OCI-LY1 (cell line): Measurements from ENCODE around the gene KCNC4.

ENCODE experiments used
- H2AFZ ChIP-seq: fragments of 200-600 bp; sonication (generic), shearing (Covaris generic); 2 replicates; pipeline ENCODE4 v1.6.0; 2014; ENCODE audit warnings: antibody characterized with exemption, mild to moderate bottlenecking, low read length
- H3F3A ChIP-seq: fragments of 200-600 bp; sonication (generic), shearing (Covaris generic); 2 replicates; pipeline ENCODE4 v1.6.0; 2014; ENCODE audit warnings: mild to moderate bottlenecking, antibody characterized with exemption, low read length, moderate library complexity; ENCODE audit not compliant: insufficient read depth
- H3K27ac ChIP-seq: fragments of 200-600 bp; sonication (generic); 2 replicates; pipeline ENCODE4 v1.5.1; 2014; ENCODE audit warnings: low read length, mixed run types, mild to moderate bottlenecking, low read depth; ENCODE audit not compliant: poor library complexity, severe bottlenecking
- H3K27me3 ChIP-seq: fragments of 200-600 bp; sonication (generic); 2 replicates; pipeline ENCODE4 v1.6.0; 2014; ENCODE audit warnings: antibody characterized with exemption, mild to moderate bottlenecking, low read length, moderate library complexity; ENCODE audit not compliant: insufficient read depth
- H3K36me3 ChIP-seq: fragments of 200-600 bp; sonication (generic); 2 replicates; pipeline ENCODE4 v1.6.1; 2014; ENCODE audit warnings: mild to moderate bottlenecking, antibody characterized with exemption, low read length, moderate library complexity, mixed read lengths; ENCODE audit not compliant: insufficient read depth
- H3K4me1 ChIP-seq: fragments of 200-600 bp; sonication (generic); 2 replicates; pipeline ENCODE4 v1.5.1; 2014; ENCODE audit warnings: mild to moderate bottlenecking, low read length, moderate library complexity; ENCODE audit not compliant: insufficient read depth, severe bottlenecking
- H3K4me2 ChIP-seq: fragments of 200-600 bp; sonication (generic), shearing (Covaris generic); 2 replicates; pipeline ENCODE4 v1.6.1; 2014; ENCODE audit warnings: low read length
- H3K4me3 ChIP-seq: fragments of 200-600 bp; sonication (generic); 2 replicates; pipeline ENCODE4 v1.5.1; 2014; ENCODE audit warnings: low read length, low read depth, mild to moderate bottlenecking, mixed read lengths; ENCODE audit not compliant: poor library complexity, severe bottlenecking
- H3K79me2 ChIP-seq: fragments of 200-600 bp; shearing (Covaris generic); 2 replicates; pipeline ENCODE4 v1.6.1; 2016; ENCODE audit warnings: mixed run types, low read length, mixed read lengths; ENCODE audit not compliant: insufficient read depth
- H3K9ac ChIP-seq: fragments of 200-600 bp; sonication (generic), shearing (Covaris generic); 2 replicates; pipeline ENCODE4 v1.6.1; 2014; ENCODE audit warnings: mild to moderate bottlenecking, low read length, mixed read lengths
- H3K9me2 ChIP-seq: fragments of 200-600 bp; sonication (generic), shearing (Covaris generic); 2 replicates; pipeline ENCODE4 v1.6.1; 2014; ENCODE audit warnings: low read depth, mild to moderate bottlenecking, low read length, mixed read lengths
- H3K9me3 ChIP-seq: fragments of 200-600 bp; shearing (Covaris generic); 2 replicates; pipeline ENCODE4 v1.6.1; 2014; ENCODE audit warnings: low read length, mixed read lengths
- H4K20me1 ChIP-seq: fragments of 200-600 bp; sonication (generic), shearing (Covaris generic); 2 replicates; pipeline ENCODE4 v1.6.0; 2016; ENCODE audit warnings: mild to moderate bottlenecking, low read length; ENCODE audit not compliant: insufficient read depth
- EZH2 ChIP-seq: fragments of 200-600 bp; sonication (generic), shearing (Covaris generic); IDR thresholded peaks from 2 replicates; pipeline ENCODE4 v1.8.0; 2017; ENCODE audit warnings: borderline replicate concordance, mixed run types, mild to moderate bottlenecking, antibody characterized with exemption, low read length, moderate library complexity, mixed read lengths
- TF ChIP-seq, protein P1 (sequence below): fragments of 200-600 bp; sonication (generic), shearing (Covaris generic); IDR thresholded peaks from 2 replicates; pipeline ENCODE4 v1.5.1; 2017; ENCODE audit warnings: mild to moderate bottlenecking, antibody characterized with exemption, low read length, moderate library complexity, mixed read lengths

The KCNC4 gene

DNA sequence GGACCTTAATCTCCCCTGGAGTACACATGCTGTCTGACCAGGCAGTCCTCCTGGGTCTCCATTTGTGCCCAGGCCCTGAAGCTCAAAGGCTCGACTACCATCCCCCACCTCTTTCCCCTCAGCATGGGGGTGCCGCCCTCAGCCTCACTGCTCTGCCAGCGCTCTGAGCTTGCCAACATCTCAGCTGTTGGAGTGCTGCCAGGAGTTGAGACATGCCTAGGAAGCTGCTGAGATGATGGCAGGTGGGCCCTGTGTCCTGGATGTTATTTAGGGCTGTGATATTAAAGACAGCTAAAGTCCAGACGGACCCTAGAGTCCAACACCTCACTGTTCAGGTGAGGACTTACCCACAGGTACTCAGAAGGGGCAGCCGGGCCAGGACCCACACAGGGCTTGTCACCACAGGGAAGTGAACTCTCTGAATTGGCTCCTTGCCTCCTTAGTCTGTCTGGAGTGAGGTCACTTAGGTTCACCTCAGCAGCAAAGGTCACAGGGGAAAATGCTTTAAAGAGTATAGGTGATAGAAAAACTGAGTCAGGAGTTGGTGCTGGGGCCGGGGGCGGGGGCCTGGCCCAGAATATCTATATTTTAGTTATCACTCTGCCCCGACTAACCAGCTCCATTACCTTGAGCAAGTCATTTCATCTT lies 19.7 kb upstream of the KCNC4 start:
- no peak for TF ChIP-seq EZH2
- TF ChIP-seq, protein P1, sequence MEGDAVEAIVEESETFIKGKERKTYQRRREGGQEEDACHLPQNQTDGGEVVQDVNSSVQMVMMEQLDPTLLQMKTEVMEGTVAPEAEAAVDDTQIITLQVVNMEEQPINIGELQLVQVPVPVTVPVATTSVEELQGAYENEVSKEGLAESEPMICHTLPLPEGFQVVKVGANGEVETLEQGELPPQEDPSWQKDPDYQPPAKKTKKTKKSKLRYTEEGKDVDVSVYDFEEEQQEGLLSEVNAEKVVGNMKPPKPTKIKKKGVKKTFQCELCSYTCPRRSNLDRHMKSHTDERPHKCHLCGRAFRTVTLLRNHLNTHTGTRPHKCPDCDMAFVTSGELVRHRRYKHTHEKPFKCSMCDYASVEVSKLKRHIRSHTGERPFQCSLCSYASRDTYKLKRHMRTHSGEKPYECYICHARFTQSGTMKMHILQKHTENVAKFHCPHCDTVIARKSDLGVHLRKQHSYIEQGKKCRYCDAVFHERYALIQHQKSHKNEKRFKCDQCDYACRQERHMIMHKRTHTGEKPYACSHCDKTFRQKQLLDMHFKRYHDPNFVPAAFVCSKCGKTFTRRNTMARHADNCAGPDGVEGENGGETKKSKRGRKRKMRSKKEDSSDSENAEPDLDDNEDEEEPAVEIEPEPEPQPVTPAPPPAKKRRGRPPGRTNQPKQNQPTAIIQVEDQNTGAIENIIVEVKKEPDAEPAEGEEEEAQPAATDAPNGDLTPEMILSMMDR, result no peak
- H3K4me2 ChIP-seq, result no peak overlapping the region

DNA sequence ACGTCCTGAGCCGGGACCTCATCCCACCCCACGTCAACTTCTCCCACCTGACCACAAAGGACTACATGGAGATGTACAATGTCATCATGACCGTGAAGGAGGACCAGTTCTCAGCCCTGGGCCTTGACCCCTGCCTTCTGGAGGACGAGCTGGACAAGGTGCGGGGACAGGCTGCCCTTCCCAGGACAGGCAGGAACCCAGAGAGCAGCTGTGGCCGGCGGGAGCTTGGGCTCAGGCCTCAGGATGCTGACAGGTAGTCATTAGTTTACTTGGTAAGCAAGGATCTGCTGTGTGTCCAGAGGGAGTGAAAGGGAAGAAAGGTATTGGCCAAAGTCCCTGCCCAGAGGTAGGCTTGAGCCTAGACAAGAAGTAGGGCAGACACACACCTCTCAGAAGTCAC lies 17.6 kb upstream of the KCNC4 start:
- Histone ChIP-seq H3K4me1 (no peaks in the 10 kb centered on the region), H3K36me3 (no peaks in the 10 kb centered on the region), H3K9me3 (no peaks in the 10 kb centered on the region), H3K4me3 (no peak overlapping the region), H3K27ac (no peak overlapping the region), H3K9me2 (no peaks in the 10 kb centered on the region), H3K79me2 (no peaks in the 10 kb centered on the region), H4K20me1 (no peaks in the 10 kb centered on the region), H3K27me3 (no peaks in the 10 kb centered on the region), H3K4me2 (no peak overlapping the region), H3K9ac (no peak overlapping the region), H3F3A (no peaks in the 10 kb centered on the region), H2AFZ (no peak overlapping the region)
- no peak for TF ChIP-seq EZH2
- TF ChIP-seq, protein P1, result no peak

More for the DNA sequence above, 19.7 kb upstream of the KCNC4 start:
- Histone ChIP-seq H3K27me3 (no peaks in the 10 kb centered on the region), H3K79me2 (no peaks in the 10 kb centered on the region), H3K27ac (no peak overlapping the region), H3K4me3 (no peak overlapping the region), H3K9me3 (no peaks in the 10 kb centered on the region), H2AFZ (no peak overlapping the region), H3K4me1 (no peaks in the 10 kb centered on the region), H3K9me2 (no peaks in the 10 kb centered on the region), H4K20me1 (no peaks in the 10 kb centered on the region), H3K9ac (no peak overlapping the region), H3K36me3 (no peaks in the 10 kb centered on the region), H3F3A (no peaks in the 10 kb centered on the region)

DNA sequence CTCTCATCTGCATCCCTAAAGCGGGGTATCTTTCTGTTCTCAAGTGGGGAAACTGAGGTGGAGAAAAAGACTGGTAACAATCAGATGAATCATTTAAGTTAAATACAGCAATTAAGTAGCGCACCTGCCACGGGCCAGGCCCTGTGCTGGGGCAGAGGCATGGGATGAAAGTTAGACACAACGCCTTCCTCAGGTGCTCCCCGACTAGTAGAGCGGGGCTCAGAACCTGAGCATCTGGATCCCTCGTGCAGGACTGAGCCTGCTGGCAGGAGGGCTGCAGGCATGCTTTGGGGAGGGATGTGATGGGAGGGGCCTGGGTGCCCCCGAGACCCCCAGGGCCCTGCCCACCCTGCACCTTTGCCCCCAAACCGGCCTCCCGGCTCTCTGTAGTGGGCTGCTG lies 14.9 kb upstream of the KCNC4 start:
- no peak overlapping the region for H3K27ac ChIP-seq
- H3K4me1 ChIP-seq, result no peaks in the 10 kb centered on the region
- no peaks in the 10 kb centered on the region for H4K20me1 ChIP-seq
- H3K36me3 ChIP-seq, result no peaks in the 10 kb centered on the region
- no peaks in the 10 kb centered on the region for H3K9me3 ChIP-seq
- TF ChIP-seq EZH2, result no peak
- TF ChIP-seq, protein P1, result no peak
- no peaks in the 10 kb centered on the region for H3K79me2 ChIP-seq
- H3K4me3 ChIP-seq, result no peak overlapping the region
- H3K9me2 ChIP-seq, result no peaks in the 10 kb centered on the region
- no peak overlapping the region for H3K4me2 ChIP-seq
- H3K27me3 ChIP-seq, result no peaks in the 10 kb centered on the region
- no peak overlapping the region for H3K9ac ChIP-seq
- H2AFZ ChIP-seq, result no peak overlapping the region
- no peaks in the 10 kb centered on the region for H3F3A ChIP-seq
